GM19239 (cell line): ENCODE results near the gene SLC1A2.
"Not testable (repeated sequence)": the region's sequence is repeated elsewhere in the genome, so short reads cannot be mapped to it uniquely, and the experiment has no call there.

Source experiments
- DNase-seq: peaks from one replicate; pipeline ENCODE4 v3.0.0; 2011; ENCODE audit warnings: low spot score; ENCODE audit not compliant: insufficient read length
- FAIRE-seq: peaks from 2 replicates; lab custom pipeline; 2011; peaks lifted over from hg19 to GRCh38; lab: Jason Lieb, UNC

SLC1A2 gene

GRCh38 chr11:35235936-35236666 is 183.3 kb downstream of the SLC1A2 start:
- no peak for FAIRE-seq

GRCh38 chr11:35235498-35235897 is 183.9 kb downstream of the SLC1A2 start:
- DNase-seq: no peak
- no peak for FAIRE-seq

More at GRCh38 chr11:35235936-35236666, 183.3 kb downstream of the SLC1A2 start:
- no peak for DNase-seq

GRCh38 chr11:35235157-35235468 is 184.2 kb downstream of the SLC1A2 start:
- FAIRE-seq (no peak), DNase-seq (no peak)

GRCh38 chr11:35234460-35235156 is 184.8 kb downstream of the SLC1A2 start:
- FAIRE-seq: no peak

GRCh38 chr11:35233518-35233917 is 185.8 kb downstream of the SLC1A2 start:
- DNase-seq (no peak), FAIRE-seq (no peak)

More at GRCh38 chr11:35234460-35235156, 184.8 kb downstream of the SLC1A2 start:
- DNase-seq: no peak

- DNase-seq (no peak), FAIRE-seq (no peak)
These were observed 186.4 kb downstream of the SLC1A2 start for GRCh38 chr11:35232891-35233330.

DNA sequence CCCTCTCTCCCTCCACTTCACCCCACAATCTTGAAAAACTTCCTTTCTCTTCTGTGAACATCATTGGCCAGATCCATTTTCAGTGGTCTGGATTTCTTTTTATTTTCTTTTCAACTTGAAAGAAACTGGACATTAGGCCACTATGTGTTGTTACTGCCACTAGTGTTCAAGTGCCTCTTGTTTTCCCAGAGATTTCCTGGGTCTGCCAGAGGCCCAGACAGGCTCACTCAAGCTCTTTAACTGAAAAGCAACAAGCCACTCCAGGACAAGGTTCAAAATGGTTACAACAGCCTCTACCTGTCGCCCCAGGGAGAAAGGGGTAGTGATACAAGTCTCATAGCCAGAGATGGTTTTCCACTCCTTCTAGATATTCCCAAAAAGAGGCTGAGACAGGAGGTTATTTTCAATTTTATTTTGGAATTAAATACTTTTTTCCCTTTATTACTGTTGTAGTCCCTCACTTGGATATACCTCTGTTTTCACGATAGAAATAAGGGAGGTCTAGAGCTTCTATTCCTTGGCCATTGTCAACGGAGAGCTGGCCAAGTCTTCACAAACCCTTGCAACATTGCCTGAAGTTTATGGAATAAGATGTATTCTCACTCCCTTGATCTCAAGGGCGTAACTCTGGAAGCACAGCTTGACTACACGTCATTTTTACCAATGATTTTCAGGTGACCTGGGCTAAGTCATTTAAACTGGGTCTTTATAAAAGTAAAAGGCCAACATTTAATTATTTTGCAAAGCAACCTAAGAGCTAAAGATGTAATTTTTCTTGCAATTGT is 188.1 kb downstream of the SLC1A2 start:
- FAIRE-seq (no peak), DNase-seq (no peak)

- FAIRE-seq (no peak), DNase-seq (no peak)
These were observed 189.0 kb downstream of the SLC1A2 start for GRCh38 chr11:35230388-35230787.

- DNase-seq (no peak), FAIRE-seq (no peak)
These were observed 191.0 kb downstream of the SLC1A2 start for GRCh38 chr11:35228328-35228725.

DNA sequence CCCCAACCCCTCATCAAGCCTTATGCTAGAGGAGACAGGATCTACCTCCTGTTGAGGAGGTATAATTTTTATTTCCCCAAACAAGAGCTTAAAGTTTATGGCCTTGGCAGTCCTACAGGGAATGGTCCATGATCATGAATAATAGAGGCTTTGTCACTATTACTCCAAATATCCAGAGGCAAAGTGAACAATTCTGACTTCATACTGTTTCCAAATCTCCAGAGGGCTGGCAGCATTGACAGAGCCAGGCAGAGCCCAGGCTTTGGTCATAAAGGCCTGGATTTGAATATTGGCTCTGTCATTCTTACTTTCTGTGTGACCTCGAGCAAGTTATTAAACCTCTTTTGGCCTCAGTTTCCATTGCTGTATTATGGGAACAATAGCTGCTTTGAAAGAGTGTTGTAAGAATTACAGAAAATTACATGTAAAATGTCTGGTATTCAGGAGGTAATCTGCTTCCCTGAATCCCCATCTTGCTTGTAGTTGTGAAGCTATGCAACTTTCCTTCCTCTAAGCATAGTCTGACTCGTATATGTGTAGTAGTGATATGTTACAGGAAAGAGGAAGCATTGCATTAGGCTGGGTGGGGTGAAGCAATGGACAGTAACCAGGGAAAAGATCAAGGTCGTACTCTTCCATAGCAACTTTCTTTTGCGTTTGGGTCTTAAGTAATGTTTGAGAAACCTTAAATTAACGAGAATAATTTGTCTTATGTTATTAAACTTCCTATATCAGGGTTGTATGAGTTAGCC is 191.6 kb downstream of the SLC1A2 start:
- DNase-seq: no peak
- FAIRE-seq: no peak

DNA sequence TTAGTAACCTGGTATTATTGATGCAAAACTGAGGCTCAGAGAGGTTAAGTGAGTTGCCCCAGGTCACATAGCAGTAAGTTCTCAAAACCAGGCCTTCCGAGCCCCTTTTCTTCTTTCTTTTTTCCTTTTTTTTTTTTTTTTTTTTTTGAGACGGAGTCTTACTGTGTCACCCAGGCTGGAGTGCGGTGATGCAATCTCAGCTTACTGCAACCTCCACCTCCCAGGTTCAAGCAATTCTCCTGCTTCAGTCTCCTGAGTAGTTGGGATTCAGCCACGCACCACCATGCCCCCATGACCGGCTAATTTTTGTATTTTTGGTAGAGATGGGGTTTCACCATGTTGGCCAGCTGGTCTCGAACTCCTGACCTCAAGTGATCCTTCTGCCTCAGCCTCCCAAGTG is 192.6 kb downstream of the SLC1A2 start:
- not testable (repeated sequence) for DNase-seq, FAIRE-seq

DNA sequence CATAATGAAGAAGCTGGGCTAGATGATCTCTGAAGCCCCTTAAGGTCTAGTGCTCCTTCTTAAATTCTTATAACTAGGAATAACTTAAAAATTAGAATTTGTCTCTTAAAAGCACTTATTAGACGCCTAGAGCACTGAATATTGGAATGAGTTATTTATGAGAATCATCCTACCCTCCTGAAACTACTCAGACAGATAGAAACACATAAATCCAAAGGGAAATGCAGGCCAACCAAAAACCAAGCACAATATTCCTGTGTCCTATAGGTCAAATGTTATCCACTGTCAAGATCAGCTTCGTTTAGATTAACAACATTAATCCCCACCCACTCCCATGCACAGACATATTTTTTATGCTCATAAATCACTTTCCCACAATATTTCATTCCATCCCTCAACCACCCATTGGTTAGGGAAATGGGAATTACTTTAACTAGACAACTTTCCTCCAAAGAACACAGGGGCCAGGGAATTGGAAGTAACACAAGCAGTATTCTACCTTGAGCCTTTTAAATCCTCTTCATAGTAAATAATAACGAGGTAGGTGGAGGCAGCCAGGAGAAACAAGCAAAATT is 193.3 kb downstream of the SLC1A2 start:
- no peak for DNase-seq
- no peak for FAIRE-seq

GRCh38 chr11:35223991-35224390 is 195.4 kb downstream of the SLC1A2 start:
- DNase-seq: no peak
- FAIRE-seq: no peak

DNA sequence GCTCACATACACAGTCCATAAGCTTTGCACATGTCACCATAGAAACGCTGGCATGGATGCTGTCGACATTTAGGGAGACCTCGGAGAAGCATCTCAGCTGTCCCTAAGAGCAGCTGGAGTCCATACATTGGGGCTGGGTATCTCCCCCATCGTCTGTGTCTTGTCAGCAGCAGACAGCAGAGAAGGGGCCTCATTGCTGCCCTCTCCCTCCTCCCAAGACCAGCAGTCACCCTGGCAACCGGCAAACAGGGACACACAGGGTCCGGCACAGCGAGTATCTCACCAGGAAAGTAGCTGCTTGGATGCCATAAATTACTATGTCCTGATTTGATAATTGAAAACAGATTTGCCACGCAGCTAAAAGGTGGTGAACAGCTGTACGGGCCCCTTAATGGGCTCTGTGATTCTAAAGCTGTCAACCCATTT is 196.0 kb downstream of the SLC1A2 start:
- FAIRE-seq (no peak), DNase-seq (no peak)

DNA sequence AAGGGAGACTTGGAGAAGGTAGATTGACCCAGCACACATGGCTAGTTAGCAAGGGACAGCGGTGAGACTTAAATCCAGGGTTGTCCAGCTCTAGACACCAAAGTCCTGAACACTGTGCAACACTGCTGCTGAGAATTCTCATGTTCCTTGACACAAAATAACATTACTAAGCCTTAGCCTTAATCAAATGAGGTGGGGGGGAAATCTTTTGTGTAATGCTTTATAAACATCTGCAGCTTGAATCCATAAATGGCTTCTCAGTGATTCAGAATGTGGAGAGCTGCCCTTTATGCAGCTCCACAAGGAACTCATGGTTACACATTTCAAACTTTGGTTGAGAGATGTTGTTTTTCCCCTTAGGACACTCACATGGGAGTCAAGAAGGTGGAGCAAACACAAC is 200.4 kb downstream of the SLC1A2 start:
- FAIRE-seq (no peak), DNase-seq (no peak)

DNA sequence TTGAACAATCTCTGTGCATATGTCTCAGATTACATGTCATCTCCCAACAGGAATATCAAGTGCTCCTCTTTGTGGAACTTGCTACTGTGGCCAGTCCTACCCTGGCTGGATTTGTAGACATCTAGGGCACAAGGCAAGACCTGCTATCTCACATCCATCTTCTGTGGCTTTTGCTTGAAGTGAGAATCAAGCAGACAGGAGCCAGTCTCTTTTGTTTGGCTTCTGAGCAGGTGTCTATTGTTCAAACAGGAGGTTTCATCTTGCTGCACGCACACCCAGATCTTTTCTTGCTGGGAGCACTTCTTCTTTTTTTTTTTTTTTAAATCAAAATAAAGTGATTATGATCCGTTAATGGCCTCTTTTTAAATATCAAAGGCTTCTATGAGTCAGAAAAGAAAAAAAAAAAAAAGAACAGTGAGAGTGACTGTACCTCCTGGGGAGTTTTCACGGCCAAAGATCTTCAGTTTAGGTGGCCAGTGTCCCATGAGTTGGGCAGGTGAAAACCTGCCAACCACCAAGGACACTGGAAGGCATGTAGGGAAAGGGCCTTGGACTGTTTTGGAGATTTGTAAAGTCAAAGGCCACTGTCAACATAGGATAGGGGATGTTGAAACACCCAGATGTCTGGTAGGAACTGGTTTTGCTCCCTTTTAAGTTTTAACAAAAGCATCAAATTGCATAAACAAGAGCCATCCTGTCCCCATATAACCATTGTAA is 202.2 kb downstream of the SLC1A2 start:
- FAIRE-seq (no peak), DNase-seq (no peak)

DNA sequence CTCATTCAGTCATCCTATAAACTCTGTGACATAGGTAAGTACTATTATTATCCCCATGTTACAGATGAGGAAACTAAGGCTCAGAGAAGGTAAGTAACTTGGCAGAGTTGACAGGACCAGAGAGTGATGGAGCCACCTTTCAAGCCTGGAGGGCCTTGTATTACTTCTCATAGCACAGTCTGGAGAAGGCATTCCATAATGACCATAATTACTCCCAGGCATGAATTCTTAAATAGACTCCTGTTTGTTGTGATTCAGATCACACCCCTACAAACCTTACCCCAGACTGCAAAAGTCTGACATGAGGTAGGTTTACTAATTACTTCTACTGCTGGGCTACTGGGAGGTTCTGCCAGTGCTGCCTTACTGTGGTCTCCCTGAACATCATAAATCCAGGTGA is 203.4 kb downstream of the SLC1A2 start:
- FAIRE-seq: no peak
- no peak for DNase-seq

DNA sequence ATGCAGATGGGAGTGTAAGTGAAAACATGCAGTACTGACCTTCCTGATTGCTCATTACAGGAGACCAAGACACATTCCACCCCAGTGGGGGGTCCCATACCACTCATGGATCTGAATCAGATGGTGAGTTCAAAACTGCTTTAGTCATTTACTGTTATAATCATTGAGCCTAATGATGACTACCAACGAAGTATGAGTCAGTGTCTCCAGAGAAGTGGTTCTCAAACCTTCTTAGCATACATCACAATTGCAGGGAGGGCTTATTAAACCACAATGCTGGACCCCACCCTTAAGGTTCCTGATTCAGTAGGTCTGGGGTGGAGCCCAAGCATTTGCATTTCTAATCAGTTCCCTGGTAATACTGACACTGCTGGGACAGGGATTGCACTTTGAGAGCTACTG is 204.6 kb downstream of the SLC1A2 start:
- FAIRE-seq: no peak
- DNase-seq: no peak

DNA sequence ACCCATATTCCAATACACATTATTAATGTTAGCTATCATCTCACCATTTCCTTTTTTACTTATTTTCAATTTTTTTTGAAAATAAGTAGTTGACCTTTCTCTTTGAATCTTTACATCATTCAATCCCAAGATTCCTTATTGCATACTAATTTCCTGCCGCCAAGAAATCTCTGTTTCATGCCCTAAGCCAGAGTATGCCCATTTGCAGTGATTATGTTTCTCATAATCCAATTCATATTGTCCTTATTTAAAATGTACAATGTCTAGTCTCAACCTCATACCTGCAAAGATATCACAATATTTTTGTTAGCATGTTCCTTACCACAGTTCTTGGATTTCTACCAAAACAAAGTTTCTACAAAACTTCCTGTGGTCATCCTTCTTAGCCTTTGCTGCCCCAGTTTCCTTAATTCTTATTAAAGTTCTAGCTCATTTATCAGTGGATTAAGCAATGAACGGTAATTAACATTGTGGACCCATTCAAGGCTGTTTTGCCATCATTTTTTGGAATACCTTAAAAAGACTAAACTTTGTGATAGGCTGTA is 205.1 kb downstream of the SLC1A2 start:
- DNase-seq (no peak), FAIRE-seq (no peak)
